ENCODE results near the gene SRSF1. TPM values are rescaled to one million over a fixed set of nuclear protein-coding genes. Genes with fewer than 3 reads are reported as not detected.

The SRSF1 gene
- total RNA-seq, 4 donors from 2014 or later = 134 to 223 (median 200) TPM

- WGBS, 2 donors = 28 to 29% methylated on average over 3 of the region's 3 CpGs
- Histone ChIP-seq H3K36me3 (peaks cover 0 to 14% (median 2%) of the 10 kb centered on the region in 3 donors), H3K4me3 (no peak overlapping the region), H3K27ac (peak overlapping the region in 3 of 4 donors; percentile 48 to 58 (median 49)), H3K27me3 (no peaks in the 10 kb centered on the region), H3K4me1 (peaks cover 0 to 40% (median 7%) of the 10 kb centered on the region in 3 donors), H3K9me3 (no peaks in the 10 kb centered on the region)
- intact Hi-C loops (cut with DNase I) = loop anchor here (10.0 kb wide), 1 partner anchor 49 kb away; no protein-coding TSS in a partner anchor
- no peak for DNase-seq
- TF ChIP-seq CTCF (IDR thresholded peaks at IDR 0.05) (no peak), POLR2A (IDR thresholded peaks at IDR 0.05) (no peak)
Observed at GRCh38 chr17:57993471-57994365, 13.3 kb downstream of the SRSF1 start.

GRCh38 chr17:57991537-57991936 is 15.5 kb downstream of the SRSF1 start:
- Histone ChIP-seq H3K9me3 (no peaks in the 10 kb centered on the region), H3K27ac (no peak overlapping the region), H3K4me3 (no peak overlapping the region), H3K4me1 (peaks cover 0 to 50% (median 10%) of the 10 kb centered on the region in 3 donors), H3K36me3 (no peaks in the 10 kb centered on the region), H3K27me3 (no peaks in the 10 kb centered on the region)
- TF ChIP-seq CTCF (IDR thresholded peaks at IDR 0.05) = no peak
- intact Hi-C loops (cut with DNase I) = loop anchor here (10.0 kb wide), 1 partner anchor 47 kb away; no protein-coding TSS in a partner anchor
- no peak for DNase-seq

- Histone ChIP-seq H3K4me3 (no peak overlapping the region), H3K36me3 (peaks cover 0 to 1% (median 0%) of the 10 kb centered on the region in 3 donors), H3K4me1 (peaks cover 2 to 54% (median 23%) of the 10 kb centered on the region in 3 donors), H3K27ac (peak overlapping the region in 2 of 4 donors; percentile 97 to 98), H3K9me3 (no peaks in the 10 kb centered on the region), H3K27me3 (no peaks in the 10 kb centered on the region)
- WGBS, 2 donors = 90 to 96% methylated on average over 2 of the region's 2 CpGs
- intact Hi-C loops (cut with DNase I) = loop anchor here (10.0 kb wide), 1 partner anchor 45 kb away; no protein-coding TSS in a partner anchor
- TF ChIP-seq CTCF (IDR thresholded peaks at IDR 0.05) = no peak
- TF ChIP-seq POLR2A (IDR thresholded peaks at IDR 0.05) = no peak
- DNase-seq = no peak
Observed at GRCh38 chr17:57990037-57990436, 17.0 kb downstream of the SRSF1 start.

- peaks cover 6 to 56% (median 38%) of the 10 kb centered on the region in 3 donors for H3K4me1 ChIP-seq
Observed at GRCh38 chr17:57988301-57989250, 18.5 kb downstream of the SRSF1 start.

More at GRCh38 chr17:57988301-57989250, 18.5 kb downstream of the SRSF1 start:
- H3K36me3 ChIP-seq = peaks cover 0 to 13% (median 0%) of the 10 kb centered on the region in 3 donors
- WGBS, 2 donors = 6 to 19% methylated on average over 10 to 28 of the region's 54 CpGs
- peak overlapping the region; percentile 96 to 99 (median 98) for H3K27ac ChIP-seq
- H3K27me3 ChIP-seq = no peaks in the 10 kb centered on the region
- no peak for DNase-seq
- TF ChIP-seq POLR2A (IDR thresholded peaks at IDR 0.05) (peak in 2 of 4 donors; percentile 23 to 38), CTCF (IDR thresholded peaks at IDR 0.05) (peak in 1 of 6 experiments; percentile 20)
- no peaks in the 10 kb centered on the region for H3K9me3 ChIP-seq
- H3K4me3 ChIP-seq = peak overlapping the region; percentile 89 to 97 (median 91)
- intact Hi-C loops (cut with DNase I) = loop anchor here (10.0 kb wide), 1 partner anchor 94 kb away; no protein-coding TSS in a partner anchor
